GM03348 (cell line): ENCODE results near the gene RAPH1.

Experiments used
- DNase-seq: peaks from one replicate; pipeline ENCODE4 v3.0.0; 2012; ENCODE audit warnings: low spot score

The RAPH1 gene

DNA sequence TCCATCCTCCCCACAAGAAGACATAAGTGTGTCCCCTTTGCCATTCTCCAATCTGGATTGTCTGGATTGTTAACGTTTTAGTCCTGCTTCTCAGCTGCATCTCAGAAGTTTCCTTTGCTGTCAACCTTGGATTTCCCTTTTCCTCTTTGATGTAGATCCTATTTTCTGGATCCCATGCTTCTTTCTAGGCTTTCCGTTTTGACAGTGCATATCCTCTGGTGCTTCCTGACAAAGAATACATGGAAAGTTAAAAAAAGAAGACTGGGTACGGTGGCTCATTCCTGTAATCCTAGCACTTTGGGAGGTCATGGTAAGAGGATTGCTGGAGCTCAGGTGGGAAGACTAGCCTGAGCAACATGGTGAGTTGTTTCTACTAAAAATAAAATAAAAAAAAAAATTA lies 180.1 kb downstream of the RAPH1 start:
- DNase-seq: no peak

GRCh38 chr2:203352604-203353255 lies 182.4 kb downstream of the RAPH1 start:
- DNase-seq: no peak

- DNase-seq: no peak
Measured at GRCh38 chr2:203347375-203347774, 187.7 kb downstream of the RAPH1 start.

DNA sequence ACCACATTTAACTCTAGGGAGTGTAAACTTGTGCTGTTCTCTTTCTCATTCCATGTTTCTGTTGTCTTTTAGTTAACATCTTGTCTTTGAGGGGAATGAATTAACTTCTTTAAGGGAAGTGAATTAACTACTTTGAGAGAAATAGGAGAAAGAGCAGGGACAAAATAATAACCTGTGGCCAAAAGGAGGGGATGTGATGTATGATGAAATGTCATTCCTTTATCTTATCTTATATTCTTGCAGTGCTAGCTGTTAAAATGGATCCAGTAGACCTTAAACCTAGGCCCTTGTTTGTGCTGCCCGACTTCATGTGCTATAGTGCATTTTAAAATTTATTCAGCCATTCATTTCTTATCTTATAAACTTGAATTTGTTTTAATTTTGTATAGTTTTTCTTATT lies 188.5 kb downstream of the RAPH1 start:
- DNase-seq: no peak

GRCh38 chr2:203344667-203345066 lies 190.4 kb downstream of the RAPH1 start:
- no peak for DNase-seq
